ENCODE results near the gene GXYLT2. TPM values are rescaled to one million over a fixed set of nuclear protein-coding genes. Genes with fewer than 3 reads are reported as not detected.

Gene GXYLT2
- total and polyA plus RNA-seq, 7 donors: 1.4 to 17.4 (median 6.8) TPM

GRCh38 chr3:73021301-73021835 is 133.5 kb downstream of the GXYLT2 start:
- no peaks in the 10 kb centered on the region for H3K27me3 ChIP-seq
- no peak overlapping the region for H3K4me3 ChIP-seq
- WGBS, 2 donors: 33 to 51% methylated on average over 4 of the region's 4 CpGs
- TF ChIP-seq CTCF (IDR thresholded peaks at IDR 0.05) (no peak), EP300 (IDR thresholded peaks at IDR 0.05) (no peak)
- intact Hi-C loops (cut with DNase I): no loop called here
- no peaks in the 10 kb centered on the region for H3K9me3 ChIP-seq
- no peak overlapping the region for H3K27ac ChIP-seq
- no peaks in the 10 kb centered on the region for H3K36me3 ChIP-seq
- H3K4me1 ChIP-seq: peaks cover 0 to 68% (median 46%) of the 10 kb centered on the region in 4 donors
- DNase-seq: no peak

- Histone ChIP-seq H3K36me3 (no peaks in the 10 kb centered on the region), H3K4me1 (peaks cover 0 to 63% (median 41%) of the 10 kb centered on the region in 4 donors), H3K27ac (no peak overlapping the region), H3K4me3 (no peak overlapping the region), H3K27me3 (no peaks in the 10 kb centered on the region), H3K9me3 (no peaks in the 10 kb centered on the region)
- DNase-seq: no peak
- TF ChIP-seq EP300 (IDR thresholded peaks at IDR 0.05): no peak
- TF ChIP-seq CTCF (IDR thresholded peaks at IDR 0.05): no peak
- no peak for TF ChIP-seq POLR2AphosphoS5 (IDR thresholded peaks at IDR 0.05)
- TF ChIP-seq POLR2A (IDR thresholded peaks at IDR 0.05): no peak
- intact Hi-C loops (cut with DNase I): no loop called here
Measured at GRCh38 chr3:73024836-73025235, 137.0 kb downstream of the GXYLT2 start.

- H3K27ac ChIP-seq: no peak overlapping the region
Measured at GRCh38 chr3:73026111-73026759, 138.4 kb downstream of the GXYLT2 start.

More at GRCh38 chr3:73026111-73026759, 138.4 kb downstream of the GXYLT2 start:
- H3K27me3 ChIP-seq: no peaks in the 10 kb centered on the region
- peaks cover 0 to 61% (median 38%) of the 10 kb centered on the region in 4 donors for H3K4me1 ChIP-seq
- TF ChIP-seq EP300 (IDR thresholded peaks at IDR 0.05): no peak
- no peak for TF ChIP-seq CTCF (IDR thresholded peaks at IDR 0.05)
- no peak for TF ChIP-seq POLR2A (IDR thresholded peaks at IDR 0.05)
- TF ChIP-seq POLR2AphosphoS5 (IDR thresholded peaks at IDR 0.05): no peak
- H3K36me3 ChIP-seq: no peaks in the 10 kb centered on the region
- no peaks in the 10 kb centered on the region for H3K9me3 ChIP-seq
- no peak overlapping the region for H3K4me3 ChIP-seq
- WGBS, 2 donors: 23 to 60% methylated on average over 6 of the region's 6 CpGs
- DNase-seq: no peak
- intact Hi-C loops (cut with DNase I): no loop called here

Small RNA genes lying within 50 kb of the gene (small RNA-seq; reads per million reads assigned to genes)
- 0 reads per million in 3 donors for gene RF00017

Other genes starting within 250 kb of the GXYLT2 start
- 10 to 100 TPM in 3 of 4 donors, 1 to 10 TPM in 1; 8.2 to 17.4 (median 11.7) TPM for gene SHQ1, start 39.6 kb upstream of the GXYLT2 start, total RNA-seq
- 1 to 10 TPM; 7.9 to 9.6 (median 9.2) TPM for gene SHQ1, start 39.6 kb upstream of the GXYLT2 start, polyA plus RNA-seq
- gene PPP4R2, start 108.8 kb downstream of the GXYLT2 start, total RNA-seq: 10 to 100 TPM; 28.8 to 53.2 (median 38.3) TPM
- gene PPP4R2, start 108.8 kb downstream of the GXYLT2 start, polyA plus RNA-seq: 10 to 100 TPM; 20.3 to 34.0 (median 21.0) TPM
- 10 to 100 TPM in 1 of 4 donors, 1 to 10 TPM in 3; 2.9 to 14.7 (median 5.7) TPM for gene EBLN2, start 173.6 kb downstream of the GXYLT2 start, total RNA-seq
- gene EBLN2, start 173.6 kb downstream of the GXYLT2 start, polyA plus RNA-seq: 1 to 10 TPM in 1 of 3 donors, not detected in 2; 1.1 TPM

Measured in sigmoid colon (tissue), 7 donors.